ENCODE measurements around the gene ABCC6.
"Not testable (repeated sequence)": the region's sequence is repeated elsewhere in the genome, so short reads cannot be mapped to it uniquely, and the experiment has no call there.

ABCC6 gene

GRCh38 chr16:16112450-16113053 lies 110.7 kb downstream of the ABCC6 start:
- DNase-seq (ENCODE audit: low spot score): no peak

- DNase-seq (ENCODE audit: low spot score): no peak
Measured at GRCh38 chr16:16111639-16112038, 111.7 kb downstream of the ABCC6 start.

GRCh38 chr16:16110111-16110490 lies 113.2 kb downstream of the ABCC6 start:
- no peak for DNase-seq (ENCODE audit: low spot score)

DNA sequence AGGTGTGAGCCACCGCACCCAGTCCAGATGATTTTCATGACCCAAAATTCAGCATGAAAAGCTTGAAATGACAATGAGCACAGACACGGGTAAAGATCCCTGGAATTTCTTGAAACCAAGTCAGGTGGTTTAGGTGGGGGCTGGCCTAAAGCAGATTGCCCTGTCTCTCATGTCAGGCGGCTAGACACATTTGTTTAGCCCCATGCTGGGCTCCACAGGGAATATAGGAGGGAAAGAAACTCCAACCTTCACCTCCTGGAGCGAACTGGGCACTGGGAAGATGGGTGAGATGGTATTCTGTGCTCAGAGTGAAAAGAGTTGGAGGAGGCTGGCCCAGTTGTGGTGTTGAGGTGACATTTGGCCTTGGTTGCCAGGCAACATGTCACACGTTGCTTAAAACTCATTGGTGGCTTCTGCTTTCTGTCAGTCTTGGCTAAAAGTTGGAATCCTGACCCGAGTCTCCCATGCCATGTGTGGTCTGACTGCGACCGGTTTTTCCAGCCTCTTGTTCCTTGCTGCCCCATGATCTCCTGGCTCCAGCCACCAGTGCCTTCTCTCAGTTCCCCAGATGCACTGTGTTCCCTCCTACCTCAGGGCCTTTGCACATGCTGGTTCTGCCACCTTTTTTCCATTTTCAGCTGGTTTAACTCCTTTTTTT lies 113.7 kb downstream of the ABCC6 start:
- DNase-seq (ENCODE audit: low spot score): no peak

GRCh38 chr16:16108759-16109158 lies 114.5 kb downstream of the ABCC6 start:
- no peak for DNase-seq (ENCODE audit: low spot score)

GRCh38 chr16:16107839-16108238 lies 115.5 kb downstream of the ABCC6 start:
- no peak for DNase-seq (ENCODE audit: low spot score)

DNA sequence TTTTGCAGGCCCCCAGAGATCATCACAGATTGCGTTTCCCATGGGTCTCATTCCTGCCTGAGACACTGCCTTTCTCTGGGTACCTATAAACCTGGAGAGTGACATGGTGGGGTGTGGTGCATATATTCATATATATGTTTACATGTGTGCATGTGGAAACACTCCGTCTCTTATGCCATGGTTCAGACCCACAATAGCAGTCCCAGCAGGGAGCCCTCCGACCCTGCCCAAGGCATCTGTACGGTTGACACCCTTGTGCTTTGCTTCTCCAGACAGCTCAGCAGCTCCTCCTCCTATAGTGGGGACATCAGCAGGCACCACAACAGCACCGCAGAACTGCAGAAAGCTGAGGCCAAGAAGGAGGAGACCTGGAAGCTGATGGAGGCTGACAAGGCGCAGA lies 116.8 kb downstream of the ABCC6 start:
- DNase-seq (ENCODE audit: low spot score): no peak

DNA sequence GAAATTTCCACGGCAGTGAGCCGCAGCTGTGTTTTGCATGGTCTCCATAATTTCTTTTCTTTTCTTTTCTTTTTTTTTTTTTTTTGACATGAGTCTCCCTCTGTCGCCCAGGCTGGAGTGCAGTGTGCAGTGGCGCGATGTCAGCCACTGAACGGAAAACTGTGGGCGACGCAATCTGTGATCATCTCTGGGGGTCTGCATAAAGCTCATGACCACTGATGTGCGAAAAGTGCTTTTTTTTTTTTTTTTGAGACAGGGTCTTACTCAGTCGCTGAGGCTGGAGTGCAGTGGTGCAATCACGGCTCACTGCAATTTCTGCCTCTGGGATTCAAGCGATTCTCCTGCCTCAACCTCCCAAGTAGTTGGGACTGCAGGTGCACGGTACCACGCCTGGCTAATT lies 117.6 kb downstream of the ABCC6 start:
- no peak for DNase-seq (ENCODE audit: low spot score)

GRCh38 chr16:16104804-16105141 lies 118.5 kb downstream of the ABCC6 start:
- DNase-seq (ENCODE audit: low spot score): not testable (repeated sequence)

GRCh38 chr16:16104132-16104803 lies 119.0 kb downstream of the ABCC6 start:
- DNase-seq (ENCODE audit: low spot score): not testable (repeated sequence)

DNA sequence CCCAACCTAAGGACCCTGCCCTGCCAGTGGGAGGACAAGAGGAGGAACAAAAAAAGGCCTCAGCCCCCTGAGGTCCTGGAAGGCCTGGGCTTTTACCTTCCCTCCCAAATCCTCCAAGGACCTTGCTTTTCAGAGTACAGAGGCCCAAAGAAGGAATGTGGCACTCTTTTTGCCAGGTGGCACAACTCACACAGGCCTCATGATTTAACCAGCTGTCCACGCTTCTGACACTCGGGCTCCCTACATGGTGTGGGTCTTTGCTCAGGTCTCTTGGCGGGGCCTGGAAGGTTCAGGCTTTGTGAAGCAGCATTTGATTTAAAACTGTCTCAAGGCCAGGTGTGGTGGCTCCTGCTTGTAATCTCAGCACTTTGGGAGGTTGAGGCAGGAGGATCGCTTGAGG lies 120.6 kb downstream of the ABCC6 start:
- no peak for DNase-seq (ENCODE audit: low spot score)

- DNase-seq (ENCODE audit: low spot score): no peak
Measured at GRCh38 chr16:16101585-16101984, 121.7 kb downstream of the ABCC6 start.

GRCh38 chr16:16100631-16101030 lies 122.7 kb downstream of the ABCC6 start:
- DNase-seq (ENCODE audit: low spot score): no peak

DNA sequence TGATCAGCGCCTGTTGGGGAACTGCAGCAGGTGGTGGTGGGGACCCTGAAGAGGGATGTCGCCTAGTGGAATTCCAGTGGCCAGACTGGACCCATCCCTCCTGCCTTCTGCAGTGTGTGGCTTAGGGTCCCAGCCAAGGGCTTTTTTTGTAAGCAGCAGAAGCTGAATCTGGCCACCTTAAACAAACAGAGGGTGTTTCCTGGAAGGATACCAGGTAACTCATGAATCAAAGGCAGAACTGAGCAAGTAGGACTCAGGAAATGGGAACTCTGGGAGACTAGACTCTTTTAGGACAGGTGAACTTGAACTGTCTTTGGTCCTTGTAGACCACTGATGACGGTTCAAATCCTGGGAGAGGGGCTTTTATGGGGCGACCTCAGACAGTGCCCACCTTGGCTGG lies 124.0 kb downstream of the ABCC6 start:
- DNase-seq (ENCODE audit: low spot score): no peak
